HG03442 (cell line): ENCODE data around the gene TMUB1.

Source experiments
- ATAC-seq: cut with Tn5 transposase; IDR thresholded peaks from one replicate; pipeline ENCODE4 v1.9.1; 2021; ENCODE audit warnings: mild to moderate bottlenecking, moderate library complexity; ENCODE audit not compliant: unreplicated experiment

Gene TMUB1

GRCh38 chr7:151121380-151122170 lies 38.3 kb upstream of the TMUB1 start:
- no peak for ATAC-seq

- no peak for ATAC-seq
Observed at GRCh38 chr7:151120896-151121295, 37.6 kb upstream of the TMUB1 start.

GRCh38 chr7:151119902-151120301 lies 36.6 kb upstream of the TMUB1 start:
- no peak for ATAC-seq

- ATAC-seq: no peak
Observed at GRCh38 chr7:151119055-151119415, 35.7 kb upstream of the TMUB1 start.

GRCh38 chr7:151118108-151119054 lies 35.1 kb upstream of the TMUB1 start:
- no peak for ATAC-seq

- ATAC-seq: no peak
Observed at GRCh38 chr7:151117565-151117964, 34.3 kb upstream of the TMUB1 start.

GRCh38 chr7:151116603-151117440 lies 33.5 kb upstream of the TMUB1 start:
- ATAC-seq: no peak

GRCh38 chr7:151115836-151116418 lies 32.6 kb upstream of the TMUB1 start:
- ATAC-seq: no peak

- no peak for ATAC-seq
Observed at GRCh38 chr7:151115121-151115835, 32.0 kb upstream of the TMUB1 start.

- ATAC-seq: no peak
Observed at GRCh38 chr7:151114151-151115090, 31.1 kb upstream of the TMUB1 start.

GRCh38 chr7:151113344-151114150 lies 30.3 kb upstream of the TMUB1 start:
- ATAC-seq: no peak

GRCh38 chr7:151110941-151111645 lies 27.8 kb upstream of the TMUB1 start:
- ATAC-seq: peak; percentile 53

- no peak for ATAC-seq
Observed at GRCh38 chr7:151110236-151110940, 27.1 kb upstream of the TMUB1 start.

- no peak for ATAC-seq
Observed at GRCh38 chr7:151109094-151110048, 26.1 kb upstream of the TMUB1 start.

- ATAC-seq: no peak
Observed at GRCh38 chr7:151107882-151108281, 24.6 kb upstream of the TMUB1 start.
